NCI-H446 (cell line): ENCODE data around the gene DAB1.

ENCODE experiments used
- DNase-seq, 2 experiments: peaks; one replicate each; lab custom pipeline; 2025; lab: John Stamatoyannopoulos, UW

The DAB1 gene

GRCh38 chr1:57163325-57163724, 260.5 kb downstream of the DAB1 start:
- DNase-seq, result no peak

- DNase-seq, result no peak
These were observed 261.1 kb downstream of the DAB1 start for GRCh38 chr1:57162607-57163261.

GRCh38 chr1:57160594-57160993, 263.3 kb downstream of the DAB1 start:
- no peak for DNase-seq

GRCh38 chr1:57158604-57158998, 265.3 kb downstream of the DAB1 start:
- no peak for DNase-seq

- DNase-seq, result no peak
These were observed 265.8 kb downstream of the DAB1 start for GRCh38 chr1:57157818-57158603.

- no peak for DNase-seq
These were observed 267.0 kb downstream of the DAB1 start for GRCh38 chr1:57156907-57157306.

GRCh38 chr1:57146100-57146499, 277.8 kb downstream of the DAB1 start:
- DNase-seq, result no peak

- no peak for DNase-seq
These were observed 280.9 kb downstream of the DAB1 start for GRCh38 chr1:57142999-57143398.

- DNase-seq, result no peak
These were observed 281.7 kb downstream of the DAB1 start for GRCh38 chr1:57142169-57142568.

- DNase-seq, result no peak
These were observed 285.3 kb downstream of the DAB1 start for GRCh38 chr1:57138432-57139078.

GRCh38 chr1:57137980-57138379, 285.9 kb downstream of the DAB1 start:
- DNase-seq, result no peak

- no peak for DNase-seq
These were observed 289.1 kb downstream of the DAB1 start for GRCh38 chr1:57134803-57135202.

- DNase-seq, result no peak
These were observed 290.2 kb downstream of the DAB1 start for GRCh38 chr1:57133686-57134085.

- no peak for DNase-seq
These were observed 290.8 kb downstream of the DAB1 start for GRCh38 chr1:57132993-57133622.

GRCh38 chr1:57131701-57132394, 292.0 kb downstream of the DAB1 start:
- no peak for DNase-seq

GRCh38 chr1:57131257-57131656, 292.6 kb downstream of the DAB1 start:
- DNase-seq, result no peak

GRCh38 chr1:57129865-57130264, 294.0 kb downstream of the DAB1 start:
- no peak for DNase-seq

- no peak for DNase-seq
These were observed 295.9 kb downstream of the DAB1 start for GRCh38 chr1:57127976-57128375.

- no peak for DNase-seq
These were observed 299.0 kb downstream of the DAB1 start for GRCh38 chr1:57124768-57125446.

- no peak for DNase-seq
These were observed 299.7 kb downstream of the DAB1 start for GRCh38 chr1:57124170-57124569.

- DNase-seq, result no peak
These were observed 301.8 kb downstream of the DAB1 start for GRCh38 chr1:57122031-57122430.
